D721Med (cell line): ENCODE data around the gene FBN2.
"Not testable (repeated sequence)": the region's sequence is repeated elsewhere in the genome, so short reads cannot be mapped to it uniquely, and the experiment has no call there.

Source experiments
- DNase-seq: peaks from one replicate; pipeline ENCODE4 v3.0.0; 2011; ENCODE audit warnings: low spot score; ENCODE audit not compliant: insufficient read length
- FAIRE-seq: peaks from 2 replicates; lab custom pipeline; 2011; peaks lifted over from hg19 to GRCh38; lab: Jason Lieb, UNC
- CTCF ChIP-seq: IDR thresholded peaks from 2 replicates; pipeline ENCODE4 v1.5.1; 2012; ENCODE audit warnings: mild to moderate bottlenecking, control low read depth; ENCODE audit not compliant: insufficient read depth; ENCODE audit errors: missing control alignments

FBN2 gene

DNA sequence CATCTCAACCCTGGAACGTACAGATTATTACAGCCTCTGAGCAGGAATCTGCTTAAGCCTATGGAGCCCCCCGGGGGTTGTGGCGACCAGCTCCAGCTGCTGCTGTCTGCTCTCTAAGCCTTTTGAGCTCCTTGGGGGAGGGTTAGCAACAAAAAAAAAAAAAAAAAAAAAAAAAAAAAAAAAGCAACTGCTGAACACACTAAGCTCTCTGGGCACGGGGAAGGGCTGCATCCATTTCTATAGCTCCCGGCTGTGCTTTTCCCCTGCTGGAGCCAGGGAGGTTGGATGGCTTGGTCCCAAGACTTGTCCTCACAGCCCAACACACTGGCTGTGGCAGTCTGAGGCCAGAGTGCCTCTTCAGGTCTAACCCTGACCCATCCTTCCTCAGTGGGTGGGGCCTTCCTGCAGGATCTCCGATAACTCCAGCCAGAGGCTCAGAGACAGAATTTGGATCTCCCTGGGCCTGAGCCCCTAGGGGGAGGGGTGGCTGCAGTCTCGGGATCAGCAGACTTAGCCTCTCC is 82.1 kb downstream of the FBN2 start:
- no peak for DNase-seq
- no peak for TF ChIP-seq CTCF
- no peak for FAIRE-seq

- no peak for DNase-seq
- FAIRE-seq: no peak
- TF ChIP-seq CTCF: no peak
Measured at GRCh38 chr5:128453121-128453520, 84.9 kb downstream of the FBN2 start.

DNA sequence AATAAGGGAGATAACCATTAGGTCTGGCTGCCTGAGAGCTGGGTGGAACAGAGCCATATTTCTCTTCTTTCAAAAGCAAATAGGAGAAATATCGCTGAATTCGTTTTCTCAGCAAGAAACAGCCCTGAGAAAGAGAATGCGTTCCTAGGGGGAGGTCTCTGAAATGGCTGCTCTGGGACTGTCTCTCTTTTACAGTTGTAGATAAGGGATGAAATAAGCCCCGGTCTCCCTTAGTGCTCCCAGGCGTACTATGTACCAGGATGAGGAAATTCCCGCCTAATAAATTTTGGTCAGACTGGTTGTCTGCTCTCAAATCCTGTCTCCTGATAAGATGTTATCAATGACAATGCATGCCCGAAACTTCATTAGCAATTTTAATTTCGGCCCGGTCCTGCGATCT is 90.8 kb downstream of the FBN2 start:
- not testable (repeated sequence) for DNase-seq, FAIRE-seq

DNA sequence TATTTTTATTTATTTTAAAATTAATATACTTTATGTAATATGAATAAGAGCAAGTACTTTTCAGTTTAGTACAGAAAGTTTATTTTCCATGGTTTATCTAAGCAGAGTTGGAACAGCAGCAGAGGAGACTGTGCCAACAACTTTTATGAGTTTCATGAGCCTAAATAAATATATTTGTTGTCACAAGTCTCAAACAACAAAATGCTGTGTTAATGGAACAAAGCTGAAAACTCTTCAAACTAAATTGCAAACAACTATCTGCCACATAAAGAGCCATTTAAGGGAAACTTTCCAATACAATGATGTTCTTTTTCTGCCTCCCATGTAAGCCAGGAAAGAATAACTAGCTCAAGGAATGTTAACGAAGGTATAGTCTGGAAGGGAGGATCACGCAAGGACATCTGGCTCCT is 96.1 kb downstream of the FBN2 start:
- TF ChIP-seq CTCF: no peak
- FAIRE-seq: no peak

GRCh38 chr5:128441165-128441564 is 96.9 kb downstream of the FBN2 start:
- no peak for TF ChIP-seq CTCF

More for the DNA sequence above, 96.1 kb downstream of the FBN2 start:
- no peak for DNase-seq

DNA sequence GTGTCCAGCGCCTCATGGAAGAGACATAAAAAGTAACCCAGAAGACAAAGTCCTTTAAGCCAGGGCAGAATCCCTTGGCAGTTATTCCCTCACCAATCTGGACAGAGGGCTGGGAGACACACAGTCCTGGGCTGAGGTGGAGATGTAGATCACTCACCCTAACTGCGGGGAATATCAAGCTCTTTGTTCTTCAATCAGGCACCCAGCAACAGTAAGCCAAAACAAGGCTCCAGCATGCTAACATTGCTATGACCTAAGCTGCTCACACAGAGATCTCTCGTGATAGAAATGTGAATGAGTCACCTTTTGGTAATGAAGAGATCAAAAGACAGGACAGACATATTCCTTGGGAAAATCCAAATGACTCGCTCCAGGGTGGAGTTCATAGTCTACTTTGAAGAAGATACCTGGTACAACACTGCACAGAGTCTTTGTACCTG is 101.3 kb downstream of the FBN2 start:
- no peak for TF ChIP-seq CTCF
- DNase-seq (no peak), FAIRE-seq (no peak)

More at GRCh38 chr5:128441165-128441564, 96.9 kb downstream of the FBN2 start:
- no peak for DNase-seq
- no peak for FAIRE-seq

DNA sequence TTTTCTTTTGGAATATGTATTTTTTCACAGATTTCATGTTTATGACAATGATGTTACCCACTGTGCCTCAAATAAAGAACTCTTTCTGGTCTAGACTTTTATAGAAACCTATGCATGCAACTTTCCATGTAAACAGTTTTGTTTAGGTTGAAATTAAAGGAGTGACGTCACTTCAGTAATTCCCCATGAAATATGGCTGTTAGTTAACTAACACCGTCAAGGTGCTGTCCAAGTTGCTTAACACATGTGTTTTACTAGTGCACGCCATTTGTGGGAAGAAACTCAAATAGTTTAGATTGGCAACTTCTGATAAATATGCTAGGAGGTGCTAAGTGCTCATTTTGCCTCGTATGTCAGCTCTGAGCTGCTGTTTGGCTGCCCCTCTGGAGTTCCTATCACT is 102.2 kb downstream of the FBN2 start:
- TF ChIP-seq CTCF: no peak
- DNase-seq (no peak), FAIRE-seq (no peak)

DNA sequence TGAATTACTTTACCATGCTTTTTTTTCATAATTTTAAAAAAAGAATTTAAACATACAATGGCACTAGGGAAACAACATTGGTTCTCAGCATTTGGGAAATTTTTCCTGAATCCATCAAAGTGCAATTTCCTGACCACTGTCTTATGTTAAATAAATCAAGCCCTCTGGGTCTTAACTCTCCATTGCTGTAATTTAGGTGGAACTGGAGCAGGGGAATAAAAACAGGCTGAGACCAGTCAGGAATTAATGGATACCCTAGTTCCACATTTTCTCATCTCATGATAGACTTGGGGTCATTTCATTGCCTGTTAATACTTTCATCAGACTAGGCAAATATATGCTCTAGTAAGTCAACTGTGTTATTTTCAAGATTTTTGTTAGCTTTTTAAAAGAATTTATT is 103.1 kb downstream of the FBN2 start:
- no peak for FAIRE-seq
- no peak for DNase-seq
- no peak for TF ChIP-seq CTCF
